Diencephalon (tissue), 1 donor: ENCODE data around the gene GAS2L1. TPM values are rescaled to one million over a fixed set of nuclear protein-coding genes. Genes with fewer than 3 reads are reported as not detected.

ENCODE experiments used
- small RNA-seq: library from RNA; depleted of rRNA; stranded (forward); fragments of <200 nt; gene quantifications from one replicate; pipeline ENCODE3, GENCODE V24; 2014
- total RNA-seq: library from RNA; depleted of rRNA; stranded (reverse); fragments of >200 nt; gene quantifications from one replicate; pipeline ENCODE4 v1.2.3, GENCODE V29; 2014

Gene GAS2L1
- 6.5 TPM for total RNA-seq

GRCh38 chr22:29306175-29306834 lies at the start of gene GAS2L1:
TSS of gene GAS2L1 (plus strand) at chr22:29306650. CDS start at chr22:29308106, 1,456 bp downstream.

GRCh38 chr22:29267858-29268510 lies 38.5 kb upstream of the GAS2L1 start, which contains the start of the genes EWSR1 and RHBDD3:
TSS of gene EWSR1 (plus strand) at chr22:29268268. CDS start at chr22:29268337, 69 bp downstream.
TSS of gene RHBDD3 (minus strand) at chr22:29267981. CDS start at chr22:29265626, 2,355 bp downstream.

GRCh38 chr22:29315286-29316140 lies 9.1 kb downstream of the GAS2L1 start, which contains the start of gene RASL10A:
TSS of gene RASL10A (minus strand) at chr22:29315697. CDS start at chr22:29315246, 451 bp downstream.

Small RNAs within 50 kb of the gene (small RNA-seq; reads per million reads assigned to genes)
- not detected for gene MIR3653

Other genes starting within 250 kb of the GAS2L1 start
- gene C22orf31, start 244.8 kb upstream of the GAS2L1 start, total RNA-seq, result not detected
- gene KREMEN1, start 233.6 kb upstream of the GAS2L1 start, total RNA-seq, result 7.2 TPM
- gene EMID1, start 100.8 kb upstream of the GAS2L1 start, total RNA-seq, result 21.5 TPM
- 22.1 TPM for gene RHBDD3, start 38.7 kb upstream of the GAS2L1 start, total RNA-seq
- gene EWSR1, start 38.4 kb upstream of the GAS2L1 start, total RNA-seq, result 170 TPM
- gene RASL10A, start 9.0 kb downstream of the GAS2L1 start, total RNA-seq, result 1.6 TPM
- 58.6 TPM for gene AP1B1, start 81.9 kb downstream of the GAS2L1 start, total RNA-seq
- gene RFPL1, start 131.9 kb downstream of the GAS2L1 start, total RNA-seq, result not detected
- gene NEFH, start 173.6 kb downstream of the GAS2L1 start, total RNA-seq, result 4.4 TPM
- gene THOC5, start 247.1 kb downstream of the GAS2L1 start, total RNA-seq, result 40.1 TPM